IPS-18c (cell line): ENCODE results near the gene ID2.

Experiments used
- H3K4me3 ChIP-seq: 2 replicates; pipeline ENCODE4 v1.7.0; 2013; ENCODE audit warnings: low read depth, mild to moderate bottlenecking, low read length, moderate library complexity; ENCODE audit not compliant: insufficient read depth
- H3K9me3 ChIP-seq: one replicate; pipeline ENCODE4 v1.6.1; 2013; ENCODE audit warnings: mild to moderate bottlenecking, low read length, moderate library complexity; ENCODE audit not compliant: control insufficient read depth, insufficient read depth

Gene ID2

GRCh38 chr2:8659735-8660492, 21.9 kb upstream of the ID2 start:
- Histone ChIP-seq H3K4me3 (no peak overlapping the region), H3K9me3 (no peaks in the 10 kb centered on the region)

- no peaks in the 10 kb centered on the region for H3K9me3 ChIP-seq
Measured at GRCh38 chr2:8661235-8661634, 20.6 kb upstream of the ID2 start.

GRCh38 chr2:8661736-8662135, 20.1 kb upstream of the ID2 start:
- H3K4me3 ChIP-seq: no peak overlapping the region
- H3K9me3 ChIP-seq: no peaks in the 10 kb centered on the region

More at GRCh38 chr2:8661235-8661634, 20.6 kb upstream of the ID2 start:
- no peak overlapping the region for H3K4me3 ChIP-seq

DNA sequence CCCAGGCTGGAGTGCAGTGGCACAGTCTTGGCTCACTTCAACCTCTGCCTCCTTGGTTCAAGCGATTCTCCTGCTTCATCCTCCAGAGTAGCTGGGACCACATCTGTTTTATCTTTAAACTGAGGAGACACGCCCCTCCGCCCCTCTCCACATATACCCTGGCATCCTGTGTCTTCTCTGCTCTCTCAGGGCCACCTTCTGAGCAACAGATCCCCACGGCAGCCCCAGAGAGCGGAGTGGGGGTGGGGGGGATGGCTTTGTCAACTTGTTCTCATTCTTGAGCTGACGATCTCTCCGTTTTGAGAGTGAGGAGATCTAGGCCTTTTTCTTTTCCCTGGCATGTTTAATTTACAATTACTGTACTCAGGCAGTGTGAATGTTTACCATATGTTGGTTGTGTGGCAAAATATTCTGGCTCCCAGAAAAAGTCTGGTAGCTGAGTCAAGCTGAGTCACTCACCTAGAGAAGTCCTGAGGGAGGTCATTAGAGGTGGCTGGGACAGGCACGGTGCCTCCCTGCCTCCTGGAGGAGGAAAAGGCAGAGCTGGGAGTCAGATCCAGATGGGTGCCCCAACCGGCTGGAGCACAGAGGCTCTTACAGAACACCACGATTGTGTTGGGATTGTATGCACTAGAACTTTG, 19.5 kb upstream of the ID2 start:
- H3K9me3 ChIP-seq: no peaks in the 10 kb centered on the region
- no peak overlapping the region for H3K4me3 ChIP-seq

- no peaks in the 10 kb centered on the region for H3K9me3 ChIP-seq
- no peak overlapping the region for H3K4me3 ChIP-seq
Measured at GRCh38 chr2:8663997-8664396, 17.9 kb upstream of the ID2 start.

DNA sequence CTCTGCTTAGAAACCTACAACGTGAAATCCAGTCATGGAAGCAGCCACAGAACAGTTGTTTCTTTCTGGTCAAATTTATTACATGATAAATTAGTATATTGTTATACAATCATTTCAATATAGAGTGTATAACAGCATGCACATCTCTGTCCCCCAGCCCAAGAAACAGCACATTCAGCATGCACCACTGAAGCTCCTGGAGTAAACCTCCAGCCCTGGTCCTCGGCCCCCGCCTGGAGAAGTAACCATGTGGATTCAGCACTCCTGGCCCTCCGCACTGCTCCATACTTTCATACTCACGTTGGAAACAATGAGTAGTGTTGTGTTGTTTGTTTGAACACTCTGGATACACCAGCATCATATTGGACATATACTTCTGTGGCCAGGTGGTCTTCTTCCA, 15.3 kb upstream of the ID2 start:
- no peak overlapping the region for H3K4me3 ChIP-seq

GRCh38 chr2:8667896-8668512, 13.9 kb upstream of the ID2 start:
- Histone ChIP-seq H3K9me3 (no peaks in the 10 kb centered on the region), H3K4me3 (no peak overlapping the region)

More for the DNA sequence above, 15.3 kb upstream of the ID2 start:
- H3K9me3 ChIP-seq: no peaks in the 10 kb centered on the region

- no peaks in the 10 kb centered on the region for H3K9me3 ChIP-seq
- no peak overlapping the region for H3K4me3 ChIP-seq
Measured at GRCh38 chr2:8669157-8669817, 12.6 kb upstream of the ID2 start.

DNA sequence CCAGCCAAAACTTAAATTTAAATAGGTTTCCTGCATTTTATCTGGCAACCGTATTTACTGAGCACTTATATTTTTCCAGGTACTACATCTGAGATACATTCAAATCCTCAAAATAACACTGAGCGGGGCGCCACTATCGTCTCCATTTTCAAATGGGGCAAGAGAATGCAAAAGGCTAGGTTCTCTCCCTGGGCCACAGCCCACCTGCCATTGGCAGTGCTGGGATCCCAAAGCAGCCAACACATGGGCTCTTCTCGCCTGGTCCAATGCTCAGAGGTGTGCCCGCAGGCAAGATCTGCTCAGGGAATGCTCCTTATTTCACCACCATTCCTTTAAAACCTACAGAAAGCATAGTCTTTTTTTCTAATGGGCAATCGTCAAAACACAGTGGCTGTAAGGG, 11.3 kb upstream of the ID2 start:
- no peak overlapping the region for H3K4me3 ChIP-seq
- H3K9me3 ChIP-seq: peaks cover 4% of the 10 kb centered on the region

DNA sequence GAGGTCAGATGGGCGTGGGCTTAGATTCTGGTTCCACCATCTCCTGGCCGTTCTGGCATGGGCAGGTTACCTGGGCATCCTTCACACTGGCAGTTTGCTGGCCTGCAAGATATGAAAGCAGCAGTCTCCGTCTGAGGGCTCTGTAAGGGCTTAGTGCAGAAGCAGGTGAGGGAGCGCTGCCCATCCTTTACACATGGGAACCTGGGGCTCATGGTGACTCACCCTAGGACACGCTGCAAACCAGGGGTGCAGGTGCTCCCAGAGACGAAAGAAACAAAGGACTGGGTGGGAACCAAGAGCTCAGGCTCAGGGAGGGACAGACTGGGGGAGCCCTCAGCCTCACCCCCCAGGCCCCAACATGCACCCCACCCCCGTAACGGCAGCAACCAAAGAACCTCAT, 10.7 kb upstream of the ID2 start:
- Histone ChIP-seq H3K4me3 (no peak overlapping the region), H3K9me3 (peaks cover 4% of the 10 kb centered on the region)

DNA sequence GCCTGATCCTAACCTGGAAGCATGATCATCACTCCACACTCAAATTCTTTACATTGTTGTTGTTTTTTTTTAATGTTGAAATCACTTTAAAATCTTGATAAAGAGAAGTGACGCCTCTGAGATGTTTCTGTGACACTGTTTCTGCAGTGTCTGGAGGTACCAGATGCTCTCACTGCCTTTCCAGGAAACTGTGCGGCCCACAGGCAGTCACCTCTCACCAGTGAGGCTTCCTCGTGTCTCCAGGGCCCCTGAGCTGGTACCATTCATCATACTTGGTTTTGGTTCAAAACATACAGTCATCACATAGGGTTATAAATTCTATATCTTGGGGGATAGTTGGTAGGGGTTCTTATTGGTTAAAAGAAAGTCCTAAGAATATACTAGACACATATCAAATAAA, 10.1 kb upstream of the ID2 start:
- Histone ChIP-seq H3K9me3 (peaks cover 4% of the 10 kb centered on the region), H3K4me3 (no peak overlapping the region)

- H3K4me3 ChIP-seq: no peak overlapping the region
- peaks cover 4% of the 10 kb centered on the region for H3K9me3 ChIP-seq
Measured at GRCh38 chr2:8672940-8673339, 8.9 kb upstream of the ID2 start.

DNA sequence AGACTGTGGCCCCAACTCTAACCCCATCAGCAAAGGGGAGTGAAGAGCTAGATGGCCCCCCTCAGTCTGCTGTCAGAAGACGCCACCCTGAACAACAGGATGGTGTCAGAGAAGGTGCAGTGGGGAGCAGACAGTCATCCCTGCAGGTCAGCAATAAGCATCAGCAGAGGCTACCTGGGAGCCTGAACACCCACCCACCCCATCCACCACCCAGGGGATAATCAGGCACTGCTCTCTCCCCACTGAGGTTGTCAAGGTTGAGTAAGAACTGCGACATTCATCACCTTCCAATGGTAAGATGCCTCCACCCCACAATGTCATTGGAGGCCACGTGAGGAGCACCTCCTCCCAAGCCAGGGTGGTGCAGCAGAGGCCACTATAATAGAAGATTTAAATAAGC, 8.5 kb upstream of the ID2 start:
- Histone ChIP-seq H3K4me3 (no peak overlapping the region), H3K9me3 (peaks cover 4% of the 10 kb centered on the region)

- Histone ChIP-seq H3K4me3 (no peak overlapping the region), H3K9me3 (peaks cover 4% of the 10 kb centered on the region)
Measured at GRCh38 chr2:8674420-8675009, 7.3 kb upstream of the ID2 start.

GRCh38 chr2:8675543-8675942, 6.3 kb upstream of the ID2 start:
- peaks cover 4% of the 10 kb centered on the region for H3K9me3 ChIP-seq
- no peak overlapping the region for H3K4me3 ChIP-seq

- H3K9me3 ChIP-seq: peaks cover 4% of the 10 kb centered on the region
- peak overlapping the region; percentile 57 for H3K4me3 ChIP-seq
Measured at GRCh38 chr2:8676191-8676920, 5.5 kb upstream of the ID2 start.
